HCT116 (cell line): ENCODE data around the gene CST6.

Experiments
- EGR1 ChIP-seq: IDR thresholded peaks from 2 replicates; pipeline ENCODE4 v1.6.1; 2012; ENCODE audit warnings: low read depth
- EZH2 ChIP-seq: fragments of 200-600 bp; sonication (generic); IDR thresholded peaks from 2 replicates; pipeline ENCODE4 v1.6.1; 2017; ENCODE audit warnings: antibody characterized with exemption, mixed run types
- EZH2phosphoT487 ChIP-seq: fragments of 200-600 bp; IDR thresholded peaks from 2 replicates; pipeline ENCODE4 v1.6.1; 2018; ENCODE audit warnings: antibody characterized with exemption, borderline replicate concordance
- JUND ChIP-seq: IDR thresholded peaks from 2 replicates; pipeline ENCODE4 v1.6.1; 2012
- POLR2A ChIP-seq: IDR thresholded peaks from 2 replicates; pipeline ENCODE4 v1.7.0; 2011; ENCODE audit warnings: borderline replicate concordance; ENCODE audit not compliant: insufficient read depth, insufficient read length; ENCODE audit errors: extremely low read depth
- POLR2AphosphoS5 ChIP-seq: IDR thresholded peaks from 2 replicates; pipeline ENCODE4 v1.6.1; 2011; ENCODE audit warnings: mild to moderate bottlenecking, low read depth, low read length, moderate library complexity
- ZFX ChIP-seq: fragments of 450-650 bp; IDR thresholded peaks from 2 replicates; pipeline ENCODE4 v1.6.1; 2017
- TF ChIP-seq, protein P1 (sequence below), 3 experiments: fragments of 200-600 bp in 1 of 3; sonication (generic) in 1 of 3; IDR thresholded peaks in 2 of 3; conservative IDR thresholded peaks in 1 of 3; 2 replicates each; pipeline ENCODE4 v1.5.1; 2012 to 2017; ENCODE audit warnings: low read depth in 2 of 3, low read length in 2 of 3, antibody characterized with exemption in 1 of 3, borderline replicate concordance in 1 of 3, control low read depth in 1 of 3, mild to moderate bottlenecking in 1 of 3, mixed read lengths in 1 of 3, mixed run types in 1 of 3, moderate library complexity in 1 of 3; ENCODE audit not compliant: insufficient read depth in 1 of 3
- TF ChIP-seq, protein P2 (sequence below): IDR thresholded peaks from 2 replicates; pipeline ENCODE4 v1.6.1; 2012; ENCODE audit warnings: low read depth
- TF ChIP-seq, protein P3 (sequence below): IDR thresholded peaks from 2 replicates; pipeline ENCODE4 v1.6.1; 2012

DNA sequence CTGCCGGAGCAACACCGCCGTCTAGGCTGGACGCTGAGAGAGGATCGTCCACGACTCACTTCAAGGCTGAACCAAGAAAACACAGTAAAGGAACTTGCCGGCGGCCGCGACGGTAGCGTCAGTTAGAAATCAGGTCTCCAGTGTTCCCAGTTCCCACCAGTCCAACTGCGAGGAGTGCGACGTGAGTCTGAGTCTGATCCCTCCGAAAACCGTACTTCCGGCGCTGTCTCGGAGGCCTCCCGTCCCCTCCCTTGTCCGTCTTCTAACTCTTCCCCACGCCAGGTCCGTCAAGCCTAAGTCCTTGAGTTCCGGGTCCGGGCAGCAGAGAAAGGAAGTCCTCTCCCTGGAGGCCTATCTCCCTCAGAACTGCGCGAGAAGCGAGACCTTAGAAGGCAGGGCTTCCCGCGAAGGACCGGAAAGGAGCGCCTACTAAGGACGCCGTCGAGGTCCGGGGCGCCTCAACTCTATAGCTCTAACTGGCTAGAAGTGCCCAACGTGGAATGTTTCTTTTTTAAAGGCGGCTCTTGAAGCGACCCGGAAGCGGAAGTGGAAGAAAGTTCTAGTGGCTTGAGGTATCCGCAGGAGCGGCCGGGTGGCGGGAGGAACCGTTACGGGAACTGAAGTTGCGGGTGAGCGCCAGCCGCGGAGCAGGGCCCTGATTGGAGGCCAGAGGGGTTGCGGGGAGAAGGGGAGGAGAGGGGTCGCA lies 9.7 kb upstream of the CST6 start, which contains the start of the genes BANF1 and EIF1AD:
- TF ChIP-seq, protein P1, sequence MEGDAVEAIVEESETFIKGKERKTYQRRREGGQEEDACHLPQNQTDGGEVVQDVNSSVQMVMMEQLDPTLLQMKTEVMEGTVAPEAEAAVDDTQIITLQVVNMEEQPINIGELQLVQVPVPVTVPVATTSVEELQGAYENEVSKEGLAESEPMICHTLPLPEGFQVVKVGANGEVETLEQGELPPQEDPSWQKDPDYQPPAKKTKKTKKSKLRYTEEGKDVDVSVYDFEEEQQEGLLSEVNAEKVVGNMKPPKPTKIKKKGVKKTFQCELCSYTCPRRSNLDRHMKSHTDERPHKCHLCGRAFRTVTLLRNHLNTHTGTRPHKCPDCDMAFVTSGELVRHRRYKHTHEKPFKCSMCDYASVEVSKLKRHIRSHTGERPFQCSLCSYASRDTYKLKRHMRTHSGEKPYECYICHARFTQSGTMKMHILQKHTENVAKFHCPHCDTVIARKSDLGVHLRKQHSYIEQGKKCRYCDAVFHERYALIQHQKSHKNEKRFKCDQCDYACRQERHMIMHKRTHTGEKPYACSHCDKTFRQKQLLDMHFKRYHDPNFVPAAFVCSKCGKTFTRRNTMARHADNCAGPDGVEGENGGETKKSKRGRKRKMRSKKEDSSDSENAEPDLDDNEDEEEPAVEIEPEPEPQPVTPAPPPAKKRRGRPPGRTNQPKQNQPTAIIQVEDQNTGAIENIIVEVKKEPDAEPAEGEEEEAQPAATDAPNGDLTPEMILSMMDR (IDR thresholded peaks at IDR 0.05 in 2 of 3, conservative IDR thresholded peaks at IDR 0.05 in 1 of 3; ENCODE audit: borderline replicate concordance in 1 of 3, insufficient read depth in 1 of 3, low read depth in 2 of 3, low read length in 2 of 3) = no peak
- peak; percentile 69 for TF ChIP-seq ZFX
- no peak for TF ChIP-seq EGR1
- TF ChIP-seq, protein P2, sequence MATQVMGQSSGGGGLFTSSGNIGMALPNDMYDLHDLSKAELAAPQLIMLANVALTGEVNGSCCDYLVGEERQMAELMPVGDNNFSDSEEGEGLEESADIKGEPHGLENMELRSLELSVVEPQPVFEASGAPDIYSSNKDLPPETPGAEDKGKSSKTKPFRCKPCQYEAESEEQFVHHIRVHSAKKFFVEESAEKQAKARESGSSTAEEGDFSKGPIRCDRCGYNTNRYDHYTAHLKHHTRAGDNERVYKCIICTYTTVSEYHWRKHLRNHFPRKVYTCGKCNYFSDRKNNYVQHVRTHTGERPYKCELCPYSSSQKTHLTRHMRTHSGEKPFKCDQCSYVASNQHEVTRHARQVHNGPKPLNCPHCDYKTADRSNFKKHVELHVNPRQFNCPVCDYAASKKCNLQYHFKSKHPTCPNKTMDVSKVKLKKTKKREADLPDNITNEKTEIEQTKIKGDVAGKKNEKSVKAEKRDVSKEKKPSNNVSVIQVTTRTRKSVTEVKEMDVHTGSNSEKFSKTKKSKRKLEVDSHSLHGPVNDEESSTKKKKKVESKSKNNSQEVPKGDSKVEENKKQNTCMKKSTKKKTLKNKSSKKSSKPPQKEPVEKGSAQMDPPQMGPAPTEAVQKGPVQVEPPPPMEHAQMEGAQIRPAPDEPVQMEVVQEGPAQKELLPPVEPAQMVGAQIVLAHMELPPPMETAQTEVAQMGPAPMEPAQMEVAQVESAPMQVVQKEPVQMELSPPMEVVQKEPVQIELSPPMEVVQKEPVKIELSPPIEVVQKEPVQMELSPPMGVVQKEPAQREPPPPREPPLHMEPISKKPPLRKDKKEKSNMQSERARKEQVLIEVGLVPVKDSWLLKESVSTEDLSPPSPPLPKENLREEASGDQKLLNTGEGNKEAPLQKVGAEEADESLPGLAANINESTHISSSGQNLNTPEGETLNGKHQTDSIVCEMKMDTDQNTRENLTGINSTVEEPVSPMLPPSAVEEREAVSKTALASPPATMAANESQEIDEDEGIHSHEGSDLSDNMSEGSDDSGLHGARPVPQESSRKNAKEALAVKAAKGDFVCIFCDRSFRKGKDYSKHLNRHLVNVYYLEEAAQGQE = no peak
- TF ChIP-seq, protein P3, sequence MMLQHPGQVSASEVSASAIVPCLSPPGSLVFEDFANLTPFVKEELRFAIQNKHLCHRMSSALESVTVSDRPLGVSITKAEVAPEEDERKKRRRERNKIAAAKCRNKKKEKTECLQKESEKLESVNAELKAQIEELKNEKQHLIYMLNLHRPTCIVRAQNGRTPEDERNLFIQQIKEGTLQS = no peak
- TF ChIP-seq POLR2AphosphoS5 = peak; percentile 78; the same call in 1 of the 2 replicates
- peak; percentile 68 for TF ChIP-seq POLR2A
- no peak for TF ChIP-seq EZH2
- TF ChIP-seq EZH2phosphoT487 = no peak
- TF ChIP-seq JUND = no peak
